Astrocyte (in vitro differentiated cells and primary cell): ENCODE results near the gene PDK3.

Source experiments
- EZH2 ChIP-seq: IDR thresholded peaks from 2 replicates; pipeline ENCODE4 v1.6.1; 2012; ENCODE audit warnings: mild to moderate bottlenecking, low read length, inconsistent platforms; ENCODE audit not compliant: insufficient read depth
- TF ChIP-seq, protein P1 (sequence below): IDR thresholded peaks from 2 replicates; pipeline ENCODE4 v1.5.1; 2011; ENCODE audit warnings: low read depth, mild to moderate bottlenecking, inconsistent platforms, low read length, moderate library complexity; ENCODE audit not compliant: insufficient read depth

DNA sequence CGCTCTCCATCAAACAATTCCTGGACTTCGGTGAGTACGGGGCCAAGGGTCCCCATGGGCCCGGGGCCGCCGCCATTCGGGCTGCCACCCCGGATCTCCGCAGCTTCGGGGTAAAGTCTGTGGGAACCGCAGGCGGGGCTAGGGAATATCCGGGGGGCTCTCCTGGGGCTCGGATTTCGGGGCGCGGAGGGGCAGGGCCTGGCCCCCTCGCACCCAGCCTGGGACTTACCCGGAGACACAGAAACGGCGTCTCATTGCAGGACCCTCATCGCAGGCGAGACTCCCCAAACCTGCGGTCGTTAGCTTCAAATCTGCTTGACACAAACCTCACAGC lies 413 bp downstream of the PDK3 start:
- no peak for TF ChIP-seq EZH2
- TF ChIP-seq, protein P1, sequence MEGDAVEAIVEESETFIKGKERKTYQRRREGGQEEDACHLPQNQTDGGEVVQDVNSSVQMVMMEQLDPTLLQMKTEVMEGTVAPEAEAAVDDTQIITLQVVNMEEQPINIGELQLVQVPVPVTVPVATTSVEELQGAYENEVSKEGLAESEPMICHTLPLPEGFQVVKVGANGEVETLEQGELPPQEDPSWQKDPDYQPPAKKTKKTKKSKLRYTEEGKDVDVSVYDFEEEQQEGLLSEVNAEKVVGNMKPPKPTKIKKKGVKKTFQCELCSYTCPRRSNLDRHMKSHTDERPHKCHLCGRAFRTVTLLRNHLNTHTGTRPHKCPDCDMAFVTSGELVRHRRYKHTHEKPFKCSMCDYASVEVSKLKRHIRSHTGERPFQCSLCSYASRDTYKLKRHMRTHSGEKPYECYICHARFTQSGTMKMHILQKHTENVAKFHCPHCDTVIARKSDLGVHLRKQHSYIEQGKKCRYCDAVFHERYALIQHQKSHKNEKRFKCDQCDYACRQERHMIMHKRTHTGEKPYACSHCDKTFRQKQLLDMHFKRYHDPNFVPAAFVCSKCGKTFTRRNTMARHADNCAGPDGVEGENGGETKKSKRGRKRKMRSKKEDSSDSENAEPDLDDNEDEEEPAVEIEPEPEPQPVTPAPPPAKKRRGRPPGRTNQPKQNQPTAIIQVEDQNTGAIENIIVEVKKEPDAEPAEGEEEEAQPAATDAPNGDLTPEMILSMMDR: no peak
